Gastrocnemius medialis (tissue), 4 donors: ENCODE results near the gene IFT81. TPM values are rescaled to one million over a fixed set of nuclear protein-coding genes. Genes with fewer than 3 reads are reported as not detected.

Experiments
- ATAC-seq, 2 donors: fragments of 150-250 bp; one replicate each; pipeline ENCODE4 v1.9.1; 2016
- DNase-seq, 2 donors: peaks; one replicate each; pipeline ENCODE4 v3.0.0-alpha.2; 2019
- H3K27ac ChIP-seq, 4 donors: fragments of 200-600 bp; sonication (generic); 1 replicate in 1 of 4; 2 replicates in 3 of 4; pipeline ENCODE4 v1.5.1; 2016 to 2018; ENCODE audit warnings: mild to moderate bottlenecking in 2 of 4, moderate library complexity in 1 of 4
- H3K27me3 ChIP-seq, 3 donors: fragments of 200-600 bp; sonication (generic) in 2 of 3; 1 replicate in 1 of 3; 2 replicates in 2 of 3; pipeline versions ENCODE4 v1.5.1 to v1.6.0; 2016 to 2019; ENCODE audit warnings: mild to moderate bottlenecking in 1 of 3, moderate library complexity in 1 of 3
- H3K36me3 ChIP-seq, 2 donors: fragments of 200-600 bp; sonication (generic) in 1 of 2; one replicate each; pipeline ENCODE4 v1.5.1; 2017 to 2018
- H3K4me1 ChIP-seq, 2 donors: fragments of 200-600 bp; sonication (generic) in 1 of 2; one replicate each; pipeline ENCODE4 v1.5.1; 2016 to 2017; ENCODE audit warnings: mild to moderate bottlenecking in 2 of 2
- H3K4me3 ChIP-seq, 4 donors: fragments of 200-600 bp; sonication (generic) in 3 of 4; 1 replicate in 1 of 4; 2 replicates in 3 of 4; pipeline ENCODE4 v1.5.1; 2016 to 2019; ENCODE audit warnings: mild to moderate bottlenecking in 2 of 4
- H3K9me3 ChIP-seq, 3 donors: fragments of 200-600 bp; sonication (generic) in 2 of 3; 1 replicate in 1 of 3; 2 replicates in 2 of 3; pipeline ENCODE4 v1.5.1; 2016 to 2019
- POLR2A ChIP-seq, 2 donors: fragments of 450-650 bp; IDR thresholded peaks; one replicate each; pipeline ENCODE4 v1.6.1; 2017; ENCODE audit warnings: antibody characterized with exemption in 2 of 2, mild to moderate bottlenecking in 2 of 2, moderate library complexity in 2 of 2
- in situ Hi-C, 4 donors: fragments of 200-750 bp; cut with MboI; loops; one replicate each; pipeline versions ENCODE4 v1.15.0 to v1.8.0; 2017; ENCODE audit warnings: low sequenced_read_pairs in 4 of 4
- intact Hi-C: fragments of 100-400 bp; cut with DNase I; formaldehyde crosslinking; loops from one replicate; pipeline ENCODE4 v1.15.1; 2023; ENCODE audit warnings: low total_unique reads
- total RNA-seq, 4 donors: library from RNA; depleted of rRNA; stranded (reverse); fragments of >200 nt; gene quantifications; one replicate each; pipeline versions ENCODE4 v1.1.0 to v1.2.3, GENCODE V29; 2016
- TF ChIP-seq, protein P1 (sequence below), 5 experiments: fragments of 450-650 bp in 3 of 5; fragments of 200-600 bp in 2 of 5; sonication (generic) in 2 of 5; IDR thresholded peaks in 4 of 5; conservative IDR thresholded peaks in 1 of 5; 1 replicate in 4 of 5; 2 replicates in 1 of 5; pipeline ENCODE4 v1.5.1; 2016 to 2019; ENCODE audit warnings: antibody characterized with exemption in 5 of 5, mild to moderate bottlenecking in 3 of 5, moderate library complexity in 3 of 5

The IFT81 gene
- total RNA-seq, 4 donors from 2014 or later: 3.3 to 4.5 (median 3.7) TPM

DNA sequence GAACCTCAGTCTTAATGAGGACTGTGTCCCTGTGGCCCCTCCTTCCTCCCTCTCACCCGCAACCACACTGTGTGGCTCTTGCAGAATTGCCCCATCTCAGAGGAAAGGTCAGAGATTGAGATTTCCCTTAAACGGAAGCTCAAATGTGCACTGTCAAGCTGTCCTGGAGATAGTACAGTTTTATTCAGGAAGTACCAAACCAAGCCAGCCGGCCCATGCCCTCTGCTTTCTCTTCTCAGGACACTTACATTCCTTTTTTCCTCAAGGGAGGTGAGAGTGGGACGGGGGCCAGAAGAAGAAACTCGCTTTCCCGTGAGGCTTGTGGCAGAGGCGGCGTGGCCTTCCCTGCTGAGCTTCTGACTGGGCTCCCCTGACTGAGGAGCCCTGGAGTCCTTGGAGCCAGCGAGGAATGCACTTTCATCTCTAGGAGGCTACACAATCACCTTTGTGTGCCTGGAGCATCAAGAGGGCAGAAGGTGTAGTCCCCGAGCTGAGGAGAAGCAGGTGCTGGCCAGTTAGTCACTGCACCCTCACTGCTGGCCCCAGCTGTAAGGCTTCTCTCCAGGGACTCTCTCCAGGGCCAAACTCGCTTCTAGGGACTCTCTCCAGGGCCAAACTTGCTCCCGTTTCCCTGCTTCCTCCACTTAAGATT is 132.7 kb downstream of the IFT81 start:
- DNase-seq (peak in 1 of 2 donors; percentile 43), ATAC-seq (peak; percentile 9 to 16)
- in situ Hi-C loops: no loop called here
- Histone ChIP-seq H3K27me3 (no peaks in the 10 kb centered on the region), H3K27ac (peak overlapping the region; percentile 61 to 78 (median 74)), H3K9me3 (no peaks in the 10 kb centered on the region), H3K36me3 (no peaks in the 10 kb centered on the region), H3K4me1 (peaks cover 16 to 19% of the 10 kb centered on the region in 2 donors), H3K4me3 (no peak overlapping the region)
- intact Hi-C loops: no loop called here
- TF ChIP-seq POLR2A (IDR thresholded peaks at IDR 0.05): no peak
- TF ChIP-seq, protein P1, sequence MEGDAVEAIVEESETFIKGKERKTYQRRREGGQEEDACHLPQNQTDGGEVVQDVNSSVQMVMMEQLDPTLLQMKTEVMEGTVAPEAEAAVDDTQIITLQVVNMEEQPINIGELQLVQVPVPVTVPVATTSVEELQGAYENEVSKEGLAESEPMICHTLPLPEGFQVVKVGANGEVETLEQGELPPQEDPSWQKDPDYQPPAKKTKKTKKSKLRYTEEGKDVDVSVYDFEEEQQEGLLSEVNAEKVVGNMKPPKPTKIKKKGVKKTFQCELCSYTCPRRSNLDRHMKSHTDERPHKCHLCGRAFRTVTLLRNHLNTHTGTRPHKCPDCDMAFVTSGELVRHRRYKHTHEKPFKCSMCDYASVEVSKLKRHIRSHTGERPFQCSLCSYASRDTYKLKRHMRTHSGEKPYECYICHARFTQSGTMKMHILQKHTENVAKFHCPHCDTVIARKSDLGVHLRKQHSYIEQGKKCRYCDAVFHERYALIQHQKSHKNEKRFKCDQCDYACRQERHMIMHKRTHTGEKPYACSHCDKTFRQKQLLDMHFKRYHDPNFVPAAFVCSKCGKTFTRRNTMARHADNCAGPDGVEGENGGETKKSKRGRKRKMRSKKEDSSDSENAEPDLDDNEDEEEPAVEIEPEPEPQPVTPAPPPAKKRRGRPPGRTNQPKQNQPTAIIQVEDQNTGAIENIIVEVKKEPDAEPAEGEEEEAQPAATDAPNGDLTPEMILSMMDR (IDR thresholded peaks at IDR 0.05 in 4 of 5, conservative IDR thresholded peaks at IDR 0.05 in 1 of 5): no peak

DNA sequence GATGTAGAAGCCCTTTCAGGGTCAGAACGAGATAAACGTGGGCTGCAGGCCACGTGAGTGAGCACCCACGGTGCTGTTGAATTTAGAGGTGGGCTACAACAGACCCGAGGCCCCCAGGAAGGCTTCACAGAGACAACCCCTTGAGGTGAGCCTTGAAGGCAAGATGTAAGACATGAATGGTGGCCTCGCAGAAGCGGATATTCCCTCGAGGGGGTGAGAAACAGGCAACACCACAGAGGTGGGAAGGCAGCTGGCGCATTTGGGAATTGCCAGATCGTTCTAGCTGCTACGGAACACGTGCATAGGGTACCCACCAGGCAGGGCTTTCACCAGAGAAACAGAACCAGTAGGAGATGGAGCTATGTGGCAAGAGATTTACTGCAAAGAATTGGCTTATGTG is 134.3 kb downstream of the IFT81 start:
- no peaks in the 10 kb centered on the region for H3K36me3 ChIP-seq
- TF ChIP-seq POLR2A (IDR thresholded peaks at IDR 0.05): no peak
- TF ChIP-seq, protein P1 (IDR thresholded peaks at IDR 0.05 in 4 of 5, conservative IDR thresholded peaks at IDR 0.05 in 1 of 5): no peak
- no peaks in the 10 kb centered on the region for H3K9me3 ChIP-seq
- in situ Hi-C loops (no loop called here), intact Hi-C loops (no loop called here)
- DNase-seq: peak in 1 of 2 donors; percentile 8
- no peaks in the 10 kb centered on the region for H3K27me3 ChIP-seq
- no peak overlapping the region for H3K4me3 ChIP-seq
- ATAC-seq: no peak
- H3K4me1 ChIP-seq: peaks cover 6 to 8% of the 10 kb centered on the region in 2 donors
- H3K27ac ChIP-seq: peak overlapping the region in 3 of 4 donors; percentile 39 to 78 (median 74)

DNA sequence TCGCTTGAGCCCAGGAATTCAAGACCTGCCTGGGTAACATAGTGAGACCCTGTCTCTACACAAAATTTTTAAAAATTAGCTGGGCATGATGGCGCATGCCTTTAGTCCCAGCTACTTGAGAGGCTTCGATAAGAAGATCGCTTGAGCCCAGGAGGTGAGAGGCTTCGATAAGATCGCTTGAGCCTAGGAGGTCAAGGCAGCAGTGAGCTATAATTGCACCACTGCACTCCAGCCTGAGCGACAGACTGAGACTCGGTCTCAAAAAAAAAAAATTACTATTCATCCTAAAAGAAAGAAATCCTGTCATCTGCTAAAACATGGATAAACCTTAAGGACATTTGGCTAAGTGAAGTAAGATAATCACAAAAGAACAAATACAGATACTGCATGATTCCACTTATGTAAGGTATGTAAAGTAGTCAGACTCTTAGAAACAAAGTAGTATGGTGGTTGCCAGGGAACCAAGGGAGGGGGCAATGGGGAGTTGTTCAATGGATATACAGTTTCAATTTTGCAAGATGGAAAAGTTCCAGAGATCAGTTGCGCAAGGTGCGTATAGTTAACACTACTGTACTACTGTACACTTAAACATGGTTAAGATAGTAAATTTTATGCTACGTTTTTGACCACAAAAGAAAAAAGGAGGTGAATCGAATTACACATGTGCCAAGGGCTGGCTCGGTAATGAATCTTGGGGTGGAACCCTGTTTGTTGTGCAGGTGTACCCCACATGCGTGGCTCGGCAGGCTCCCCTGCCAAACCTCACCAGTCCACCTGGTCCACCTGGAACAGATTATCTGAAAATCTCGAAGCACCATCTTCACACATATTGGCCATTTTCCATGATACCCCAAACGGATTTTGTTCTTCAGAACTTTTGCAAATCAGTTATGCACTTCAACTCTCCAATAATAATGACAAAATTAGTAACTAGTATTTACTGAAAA is 138.6 kb downstream of the IFT81 start:
- DNase-seq (peak in 1 of 2 donors; percentile 10), ATAC-seq (no peak)
- Histone ChIP-seq H3K4me3 (no peak overlapping the region), H3K27ac (peak overlapping the region; percentile 20 to 42 (median 32)), H3K27me3 (no peaks in the 10 kb centered on the region), H3K9me3 (no peaks in the 10 kb centered on the region), H3K36me3 (no peaks in the 10 kb centered on the region), H3K4me1 (peaks cover 11 to 13% of the 10 kb centered on the region in 2 donors)
- in situ Hi-C loops (no loop called here), intact Hi-C loops (no loop called here)
- TF ChIP-seq POLR2A (IDR thresholded peaks at IDR 0.05): no peak
- TF ChIP-seq, protein P1 (IDR thresholded peaks at IDR 0.05 in 4 of 5, conservative IDR thresholded peaks at IDR 0.05 in 1 of 5): no peak

DNA sequence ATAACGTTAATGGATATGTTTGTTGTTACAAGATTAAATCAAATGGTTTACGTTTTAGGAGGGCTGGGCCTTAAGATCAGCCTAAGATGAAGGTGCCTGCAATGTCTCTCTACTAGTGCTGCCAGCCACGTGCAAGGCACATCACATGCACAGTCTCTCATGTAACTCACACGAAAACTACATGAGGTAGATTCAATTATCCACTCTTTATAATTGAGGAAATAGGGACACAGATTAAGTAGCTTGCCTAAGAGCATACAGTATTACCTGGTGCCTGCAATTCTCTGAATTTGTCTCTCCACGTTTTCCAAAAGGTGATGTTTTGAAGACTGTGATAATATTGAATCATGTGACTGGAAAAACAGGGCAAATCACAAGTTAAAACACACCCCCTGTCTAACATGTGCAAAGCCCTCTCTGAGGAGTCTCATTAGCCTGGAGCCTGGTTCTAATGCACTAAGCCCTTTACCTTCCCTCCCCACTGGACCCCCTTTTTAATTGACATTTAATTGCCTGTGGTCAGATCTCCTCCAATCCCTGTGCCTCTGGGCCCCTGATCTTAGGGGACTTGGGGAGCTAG is 142.3 kb downstream of the IFT81 start:
- in situ Hi-C loops: no loop called here
- peaks cover 43 to 45% of the 10 kb centered on the region in 2 donors for H3K4me1 ChIP-seq

More for the DNA sequence above, 142.3 kb downstream of the IFT81 start:
- intact Hi-C loops: no loop called here
- ATAC-seq (no peak), DNase-seq (peak in 1 of 2 donors; percentile 62)
- Histone ChIP-seq H3K27ac (peak overlapping the region; percentile 82 to 91 (median 88)), H3K4me3 (no peak overlapping the region), H3K36me3 (no peaks in the 10 kb centered on the region), H3K27me3 (no peaks in the 10 kb centered on the region), H3K9me3 (no peaks in the 10 kb centered on the region)
- TF ChIP-seq, protein P1 (IDR thresholded peaks at IDR 0.05 in 4 of 5, conservative IDR thresholded peaks at IDR 0.05 in 1 of 5): no peak
- no peak for TF ChIP-seq POLR2A (IDR thresholded peaks at IDR 0.05)
